Skeletal muscle tissue (tissue), 4 donors: Measurements from ENCODE around the gene POLA1. TPM values are rescaled to one million over a fixed set of nuclear protein-coding genes. Genes with fewer than 3 reads are reported as not detected.
"Not testable (repeated sequence)": the region's sequence is repeated elsewhere in the genome, so short reads cannot be mapped to it uniquely, and the experiment has no call there.

Source experiments
- H3K27ac ChIP-seq: one replicate; pipeline ENCODE4 v1.7.0; 2013; ENCODE audit warnings: mild to moderate bottlenecking, low read depth, low read length, inconsistent platforms
- H3K27me3 ChIP-seq, 3 donors: one replicate each; pipeline ENCODE4 v1.7.0; 2013; ENCODE audit warnings: low read length in 3 of 3; ENCODE audit not compliant: control insufficient read depth in 3 of 3, insufficient read depth in 3 of 3
- H3K36me3 ChIP-seq, 3 donors: one replicate each; pipeline ENCODE4 v1.7.0; 2013; ENCODE audit warnings: low read length in 3 of 3; ENCODE audit not compliant: control insufficient read depth in 3 of 3, insufficient read depth in 3 of 3
- H3K4me1 ChIP-seq, 3 donors: one replicate each; pipeline ENCODE4 v1.7.0; 2013; ENCODE audit warnings: low read length in 3 of 3, mild to moderate bottlenecking in 3 of 3; ENCODE audit not compliant: control insufficient read depth in 3 of 3, insufficient read depth in 3 of 3
- H3K4me3 ChIP-seq, 3 donors: one replicate each; pipeline ENCODE4 v1.7.0; 2013; ENCODE audit warnings: low read length in 3 of 3
- H3K9ac ChIP-seq, 3 donors: one replicate each; pipeline ENCODE4 v1.7.0; 2013; ENCODE audit warnings: low read length in 3 of 3, mild to moderate bottlenecking in 3 of 3, moderate library complexity in 2 of 3, low read depth in 1 of 3
- H3K9me3 ChIP-seq, 3 donors: one replicate each; pipeline ENCODE4 v1.7.0; 2013; ENCODE audit warnings: low read length in 3 of 3; ENCODE audit not compliant: control insufficient read depth in 3 of 3
- total RNA-seq: library from RNA; depleted of rRNA; stranded (reverse); fragments of >200 nt; gene quantifications from one replicate; pipeline ENCODE4 v1.2.3, GENCODE V29; 2014
- donor health status: Osteomylitis.

POLA1 gene
- total RNA-seq, 1 donor from 2014 or later: 63.2 TPM

DNA sequence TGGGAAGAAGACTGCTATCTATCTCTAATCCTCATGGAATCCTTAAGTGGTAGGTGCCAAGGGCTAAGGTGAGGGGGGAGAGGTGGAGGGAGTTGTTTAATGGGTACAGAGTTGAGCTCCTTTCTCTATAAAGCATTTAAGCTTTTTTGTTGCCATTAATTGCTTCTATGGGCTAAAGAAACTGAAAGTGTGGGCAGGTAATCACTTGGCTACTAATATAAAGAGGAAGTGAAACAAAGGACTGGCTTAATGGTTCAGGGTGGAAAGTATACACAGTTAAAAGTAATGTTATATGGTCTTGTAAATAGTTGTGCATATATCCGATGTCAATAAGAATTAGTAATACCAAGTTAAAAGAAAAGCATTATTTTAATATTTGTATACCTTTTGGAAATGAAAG, 83.9 kb downstream of the POLA1 start:
- Histone ChIP-seq H3K4me1 (peaks cover 0 to 11% (median 0%) of the 10 kb centered on the region in 3 donors), H3K4me3 (no peak overlapping the region), H3K9me3 (no peaks in the 10 kb centered on the region), H3K27me3 (no peaks in the 10 kb centered on the region), H3K27ac (no peak overlapping the region), H3K36me3 (no peaks in the 10 kb centered on the region), H3K9ac (no peak overlapping the region)

DNA sequence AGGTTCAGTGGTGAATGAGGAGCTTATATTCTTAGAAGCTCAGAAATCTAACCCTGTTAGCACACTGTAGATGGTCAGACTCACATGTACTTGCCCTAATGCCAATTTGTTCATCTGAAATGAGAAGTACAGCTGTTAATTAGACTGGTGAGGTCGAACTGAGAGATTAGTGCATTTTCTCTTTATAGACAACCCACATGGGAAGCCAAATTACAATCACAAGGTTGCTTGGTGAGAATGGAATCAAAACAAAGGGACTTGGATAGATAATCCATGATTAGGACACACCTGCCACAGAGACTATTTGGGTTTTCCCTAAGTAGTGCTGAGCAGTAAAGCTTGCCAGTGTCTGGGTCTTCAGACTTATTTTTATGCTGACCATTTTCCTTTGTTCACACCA, 88.3 kb downstream of the POLA1 start:
- Histone ChIP-seq H3K27ac (no peak overlapping the region), H3K4me3 (no peak overlapping the region), H3K4me1 (peaks cover 0 to 7% (median 0%) of the 10 kb centered on the region in 3 donors), H3K9ac (no peak overlapping the region), H3K36me3 (no peaks in the 10 kb centered on the region), H3K27me3 (no peaks in the 10 kb centered on the region), H3K9me3 (no peaks in the 10 kb centered on the region)

DNA sequence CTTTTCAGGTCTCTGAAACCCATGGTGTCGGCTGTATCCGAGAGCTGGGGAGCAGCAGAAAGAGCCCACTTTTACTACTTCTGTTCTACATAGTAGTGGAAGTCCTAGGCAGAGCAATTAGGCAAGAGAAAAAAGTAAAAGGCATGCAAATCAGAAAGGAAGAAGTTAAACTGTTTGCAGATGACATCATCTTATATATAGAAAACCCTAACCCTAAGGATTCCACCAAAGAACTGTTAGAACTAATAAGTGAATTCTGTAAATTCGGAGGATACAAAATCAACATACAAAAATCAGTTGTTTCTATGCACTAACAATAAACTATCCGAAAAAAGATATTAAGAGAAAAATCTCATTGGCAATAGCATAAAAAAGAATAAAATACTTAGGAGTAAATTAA, 95.3 kb downstream of the POLA1 start:
- Histone ChIP-seq H3K4me1 (no peaks in the 10 kb centered on the region), H3K9me3 (no peaks in the 10 kb centered on the region), H3K9ac (no peak overlapping the region), H3K4me3 (no peak overlapping the region), H3K27me3 (no peaks in the 10 kb centered on the region), H3K27ac (no peak overlapping the region), H3K36me3 (no peaks in the 10 kb centered on the region)

DNA sequence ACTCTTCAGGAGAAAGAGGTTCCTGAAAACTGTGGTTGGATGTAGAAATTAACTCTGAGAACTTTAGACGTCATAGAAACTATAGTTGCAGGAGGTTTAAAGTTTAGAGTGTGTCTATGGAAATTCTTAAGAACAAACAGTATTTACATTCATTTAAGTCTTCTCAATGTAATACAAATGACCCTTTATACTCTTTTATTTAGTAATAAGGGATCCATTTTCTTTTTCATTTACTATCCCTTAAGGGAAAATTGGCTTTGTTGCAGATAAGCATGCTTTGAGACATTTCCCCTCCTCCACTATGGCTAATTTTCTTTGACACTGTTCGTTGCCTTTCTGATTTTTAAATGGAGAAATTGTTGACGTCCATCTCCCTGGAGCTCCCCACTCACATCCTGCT, 96.4 kb downstream of the POLA1 start:
- no peaks in the 10 kb centered on the region for H3K9me3 ChIP-seq
- no peak overlapping the region for H3K4me3 ChIP-seq

DNA sequence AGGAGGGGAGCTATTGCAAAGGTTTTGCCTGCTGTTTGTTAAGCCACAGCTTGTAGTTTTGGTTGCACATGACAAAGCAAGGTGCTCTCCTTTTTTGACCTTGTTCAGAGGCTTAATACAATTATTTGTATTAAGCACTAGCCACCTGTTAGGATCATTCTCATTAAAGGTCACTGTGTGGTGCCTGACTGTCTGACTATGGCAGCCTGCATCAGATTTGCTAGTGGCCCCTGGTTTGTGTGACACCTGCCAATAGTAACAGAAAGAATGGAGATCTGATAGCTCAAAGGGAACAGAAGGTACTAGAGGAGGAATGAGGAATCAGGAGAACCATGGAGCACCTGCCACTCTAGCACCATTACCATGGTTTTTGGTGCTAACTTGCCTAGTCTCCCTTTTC, 102.5 kb downstream of the POLA1 start:
- H3K4me1 ChIP-seq: peaks cover 3 to 20% (median 15%) of the 10 kb centered on the region in 3 donors
- H3K27ac ChIP-seq: peak overlapping the region; percentile 66
- peak overlapping the region in 1 of 3 donors; percentile 51 for H3K9ac ChIP-seq
- no peaks in the 10 kb centered on the region for H3K27me3 ChIP-seq
- H3K9me3 ChIP-seq: no peaks in the 10 kb centered on the region
- H3K36me3 ChIP-seq: no peaks in the 10 kb centered on the region
- no peak overlapping the region for H3K4me3 ChIP-seq

More for the DNA sequence above, 96.4 kb downstream of the POLA1 start:
- H3K4me1 ChIP-seq: no peaks in the 10 kb centered on the region
- no peak overlapping the region for H3K27ac ChIP-seq
- H3K9ac ChIP-seq: no peak overlapping the region
- no peaks in the 10 kb centered on the region for H3K36me3 ChIP-seq
- no peaks in the 10 kb centered on the region for H3K27me3 ChIP-seq

DNA sequence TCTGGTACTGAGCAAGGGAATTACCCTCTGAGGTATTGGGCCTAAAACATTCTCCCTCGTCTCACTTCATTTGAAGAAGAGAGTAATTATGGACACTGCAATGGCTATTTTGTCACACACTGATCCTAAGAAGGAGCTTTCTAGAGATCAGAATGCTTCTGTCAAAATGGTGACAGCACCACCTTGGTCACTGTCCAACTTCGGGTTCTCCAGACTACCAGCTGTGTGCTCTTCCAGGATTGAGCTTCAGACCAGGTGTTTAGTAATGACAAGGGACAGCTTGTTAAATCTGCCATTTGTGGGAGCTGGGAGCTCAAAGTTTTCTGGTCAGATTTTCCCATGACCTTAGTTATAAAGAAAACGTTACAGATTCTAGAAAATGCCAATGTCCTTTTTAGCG, 105.4 kb downstream of the POLA1 start:
- Histone ChIP-seq H3K9ac (no peak overlapping the region), H3K27me3 (no peaks in the 10 kb centered on the region), H3K4me3 (no peak overlapping the region), H3K27ac (peak overlapping the region; percentile 36), H3K36me3 (no peaks in the 10 kb centered on the region), H3K4me1 (peaks cover 3 to 20% (median 15%) of the 10 kb centered on the region in 3 donors), H3K9me3 (no peaks in the 10 kb centered on the region)

DNA sequence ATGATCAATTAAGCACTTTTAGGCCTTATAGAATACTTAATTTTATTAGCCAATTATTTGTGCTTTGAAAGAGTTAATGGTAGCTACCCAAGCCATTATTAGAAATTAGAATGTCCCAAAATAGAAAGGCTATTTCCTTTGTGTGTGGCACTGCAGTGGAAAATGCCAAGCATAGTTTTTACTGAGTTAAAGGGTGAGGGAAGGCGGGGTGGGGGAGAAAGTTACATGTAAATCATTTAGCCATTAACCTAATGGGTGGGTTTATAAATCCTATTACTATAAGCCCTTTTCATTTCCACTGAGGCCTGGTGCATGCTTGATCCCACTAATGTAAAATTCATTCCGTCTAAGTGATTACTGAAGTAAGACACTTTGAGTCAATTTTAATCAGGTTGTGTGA, 105.8 kb downstream of the POLA1 start:
- H3K27ac ChIP-seq: peak overlapping the region; percentile 36
- H3K27me3 ChIP-seq: no peaks in the 10 kb centered on the region
- H3K4me3 ChIP-seq: no peak overlapping the region
- no peaks in the 10 kb centered on the region for H3K36me3 ChIP-seq
- peaks cover 3 to 20% (median 15%) of the 10 kb centered on the region in 3 donors for H3K4me1 ChIP-seq
- no peaks in the 10 kb centered on the region for H3K9me3 ChIP-seq
- H3K9ac ChIP-seq: no peak overlapping the region

DNA sequence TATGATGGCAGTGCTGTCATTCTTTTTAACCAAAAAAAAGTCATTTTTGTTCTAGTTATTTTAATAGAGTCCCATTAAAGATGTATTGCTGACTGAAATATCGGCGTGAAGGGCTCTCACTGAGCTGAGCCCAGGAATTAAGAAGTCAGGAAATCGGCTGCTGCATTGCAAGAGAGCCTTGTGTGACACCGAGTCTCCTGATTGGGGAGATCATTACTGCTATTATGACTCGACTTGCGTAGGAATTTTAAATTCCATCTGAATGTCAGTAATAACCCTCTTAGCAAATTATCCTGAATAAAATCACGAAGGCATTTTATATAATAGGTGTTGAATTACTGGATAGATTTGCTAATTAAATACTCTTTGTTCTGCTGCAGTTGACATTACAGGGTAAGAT, 111.5 kb downstream of the POLA1 start:
- no peak overlapping the region for H3K27ac ChIP-seq
- H3K36me3 ChIP-seq: no peaks in the 10 kb centered on the region
- H3K4me3 ChIP-seq: no peak overlapping the region
- H3K9me3 ChIP-seq: no peaks in the 10 kb centered on the region
- no peak overlapping the region for H3K9ac ChIP-seq
- H3K4me1 ChIP-seq: no peaks in the 10 kb centered on the region
- H3K27me3 ChIP-seq: no peaks in the 10 kb centered on the region

DNA sequence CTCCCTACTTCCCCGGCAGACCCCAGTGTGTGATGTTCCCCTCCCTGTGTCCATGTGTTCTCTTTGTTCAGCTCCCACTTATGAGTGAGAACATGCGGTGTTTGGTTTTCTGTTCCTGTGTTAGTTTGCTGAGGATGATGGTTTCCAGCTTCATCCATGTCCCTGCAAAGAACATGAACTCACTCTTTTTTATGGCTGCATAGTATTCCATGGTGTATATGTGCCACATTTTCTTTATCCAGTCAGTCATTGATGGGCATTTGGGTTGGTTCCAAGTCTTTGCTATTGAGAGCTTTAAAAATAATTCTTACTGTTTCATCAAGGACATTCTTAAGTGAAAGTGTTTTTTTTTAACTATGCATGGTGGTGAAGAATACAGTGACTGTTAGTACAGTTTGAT, 126.1 kb downstream of the POLA1 start:
- H3K27me3 ChIP-seq, H3K27ac ChIP-seq, H3K9me3 ChIP-seq, H3K36me3 ChIP-seq, H3K4me1 ChIP-seq, H3K4me3 ChIP-seq, H3K9ac ChIP-seq: not testable (repeated sequence)

DNA sequence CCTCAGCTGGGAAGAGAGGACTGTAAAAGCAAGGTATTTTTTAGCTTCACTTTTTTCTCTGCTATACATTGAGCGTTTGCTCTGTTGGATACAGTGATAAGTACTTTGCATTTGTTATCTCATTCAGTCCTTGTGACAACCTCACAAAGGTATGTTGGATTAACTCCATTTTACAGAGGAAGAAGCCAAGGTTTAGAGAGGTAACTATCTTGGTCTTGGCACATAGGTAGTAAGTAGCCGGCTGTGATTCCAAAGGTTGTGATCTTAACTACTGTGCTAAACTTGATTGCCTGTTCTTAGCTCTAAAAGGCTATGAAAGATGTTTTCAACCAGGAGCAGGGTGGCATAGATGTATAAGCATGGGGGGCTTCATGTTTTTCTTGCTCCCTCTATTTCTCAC, 134.4 kb downstream of the POLA1 start:
- Histone ChIP-seq H3K4me1 (peaks cover 0 to 8% (median 0%) of the 10 kb centered on the region in 3 donors), H3K9ac (no peak overlapping the region), H3K9me3 (no peaks in the 10 kb centered on the region), H3K4me3 (no peak overlapping the region), H3K27ac (peak overlapping the region; percentile 1), H3K27me3 (no peaks in the 10 kb centered on the region), H3K36me3 (peaks cover 3 to 7% (median 7%) of the 10 kb centered on the region in 3 donors)

DNA sequence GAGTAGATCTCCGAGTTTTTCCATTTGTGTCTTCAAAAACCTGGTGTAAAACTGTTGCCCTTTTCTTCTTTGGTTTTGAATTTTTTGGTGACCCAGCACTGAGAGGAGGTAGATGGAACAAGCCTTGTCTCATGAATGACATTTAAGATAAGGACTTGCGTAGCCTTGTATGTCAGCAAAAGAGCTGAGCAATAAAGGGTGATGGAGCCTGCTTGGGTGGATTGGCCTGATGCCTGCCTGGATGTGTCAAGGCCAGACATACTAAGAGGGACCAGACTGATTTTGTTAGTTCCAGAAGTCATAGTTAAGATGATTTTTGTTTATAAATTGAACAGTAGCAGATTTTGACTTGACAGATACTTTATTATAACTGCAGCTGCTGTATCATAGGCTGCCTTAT, 134.9 kb downstream of the POLA1 start:
- H3K9ac ChIP-seq: no peak overlapping the region
- H3K36me3 ChIP-seq: peaks cover 3 to 7% (median 7%) of the 10 kb centered on the region in 3 donors

More for the DNA sequence above, 134.9 kb downstream of the POLA1 start:
- no peaks in the 10 kb centered on the region for H3K9me3 ChIP-seq
- H3K27me3 ChIP-seq: no peaks in the 10 kb centered on the region
- peak overlapping the region; percentile 1 for H3K27ac ChIP-seq
- peaks cover 0 to 8% (median 0%) of the 10 kb centered on the region in 3 donors for H3K4me1 ChIP-seq
- H3K4me3 ChIP-seq: no peak overlapping the region
